MM.1S (cell line): ENCODE results near the gene TMEM245.

ENCODE experiments used
- EZH2phosphoT487 ChIP-seq: fragments of 300-600 bp; sonication (generic); IDR thresholded peaks from 2 replicates; pipeline ENCODE4 v1.6.1; 2018; ENCODE audit warnings: antibody characterized with exemption, low read length
- TF ChIP-seq, protein P1 (sequence below): fragments of 300-600 bp; sonication (generic); IDR thresholded peaks from 2 replicates; pipeline ENCODE4 v1.5.1; 2016; ENCODE audit warnings: antibody characterized with exemption, low read length, mixed read lengths

DNA sequence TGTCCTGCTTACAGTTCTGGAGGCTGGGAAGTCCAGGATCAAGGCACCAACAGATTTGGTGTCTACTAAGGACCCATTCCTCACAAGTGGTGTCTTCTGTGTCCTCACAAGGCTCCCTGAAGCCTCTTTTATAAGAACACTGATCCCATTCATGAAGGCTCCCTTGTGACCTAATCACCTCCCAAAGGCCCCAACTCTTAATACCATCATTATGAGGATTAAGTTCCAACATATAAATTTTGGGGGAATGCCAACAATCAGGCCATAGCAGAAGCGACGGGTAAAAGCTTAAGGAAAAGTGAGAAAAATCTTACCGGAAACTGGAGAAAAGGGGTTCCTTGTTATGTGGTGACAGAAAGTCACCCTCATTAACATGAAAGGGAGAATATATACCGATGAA, 117.6 kb downstream of the TMEM245 start:
- TF ChIP-seq, protein P1, sequence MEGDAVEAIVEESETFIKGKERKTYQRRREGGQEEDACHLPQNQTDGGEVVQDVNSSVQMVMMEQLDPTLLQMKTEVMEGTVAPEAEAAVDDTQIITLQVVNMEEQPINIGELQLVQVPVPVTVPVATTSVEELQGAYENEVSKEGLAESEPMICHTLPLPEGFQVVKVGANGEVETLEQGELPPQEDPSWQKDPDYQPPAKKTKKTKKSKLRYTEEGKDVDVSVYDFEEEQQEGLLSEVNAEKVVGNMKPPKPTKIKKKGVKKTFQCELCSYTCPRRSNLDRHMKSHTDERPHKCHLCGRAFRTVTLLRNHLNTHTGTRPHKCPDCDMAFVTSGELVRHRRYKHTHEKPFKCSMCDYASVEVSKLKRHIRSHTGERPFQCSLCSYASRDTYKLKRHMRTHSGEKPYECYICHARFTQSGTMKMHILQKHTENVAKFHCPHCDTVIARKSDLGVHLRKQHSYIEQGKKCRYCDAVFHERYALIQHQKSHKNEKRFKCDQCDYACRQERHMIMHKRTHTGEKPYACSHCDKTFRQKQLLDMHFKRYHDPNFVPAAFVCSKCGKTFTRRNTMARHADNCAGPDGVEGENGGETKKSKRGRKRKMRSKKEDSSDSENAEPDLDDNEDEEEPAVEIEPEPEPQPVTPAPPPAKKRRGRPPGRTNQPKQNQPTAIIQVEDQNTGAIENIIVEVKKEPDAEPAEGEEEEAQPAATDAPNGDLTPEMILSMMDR = no peak
- TF ChIP-seq EZH2phosphoT487 = no peak
